ENCODE measurements around the gene CTNS. TPM values are rescaled to one million over a fixed set of nuclear protein-coding genes. Genes with fewer than 3 reads are reported as not detected.

The CTNS gene
- total RNA-seq, 2 experiments from 2014 or later = 3.3 to 4.9 TPM

- Histone ChIP-seq H3K27me3 (ENCODE audit: control insufficient read depth in 1 of 2, insufficient read depth in 2 of 2, low read length in 2 of 2) (no peaks in the 10 kb centered on the region), H3K27ac (ENCODE audit: low read depth in 1 of 2, low read length in 2 of 2) (no peak overlapping the region), H3K36me3 (ENCODE audit: insufficient read depth, low read length) (peaks cover 3% of the 10 kb centered on the region), H3K4me3 (ENCODE audit: low read length) (no peak overlapping the region), H3K4me1 (ENCODE audit: insufficient read depth, low read length) (peaks cover 3% of the 10 kb centered on the region), H3K9me3 (ENCODE audit: control insufficient read depth in 1 of 2, insufficient read depth in 1 of 2, low read length in 2 of 2) (no peaks in the 10 kb centered on the region)
- DNase-seq = no peak
- no peaks in the 10 kb centered on the region for H3K9me3 Mint-ChIP-seq
- no peaks in the 10 kb centered on the region for H3K4me1 Mint-ChIP-seq (ENCODE audit: low read depth)
- no peak overlapping the region for H3K27ac Mint-ChIP-seq
- TF ChIP-seq CTCF (IDR thresholded peaks at IDR 0.05) = no peak
- ATAC-seq (ENCODE audit: poor library complexity) = no peak
- peaks cover 3% of the 10 kb centered on the region for H3K36me3 Mint-ChIP-seq (ENCODE audit: low read depth)
- CTCF ChIA-PET = no interaction called here
- POLR2A ChIA-PET = no interaction called here
- intact Hi-C loops (cut with DNase I, micrococcal nuclease) = no loop called here
- no peak overlapping the region for H3K4me3 Mint-ChIP-seq
- H3K27me3 Mint-ChIP-seq = no peaks in the 10 kb centered on the region
These were observed 33.3 kb upstream of the CTNS start for GRCh38 chr17:3603119-3603869.

- TF ChIP-seq CTCF (IDR thresholded peaks at IDR 0.05) = no peak
These were observed 32.7 kb upstream of the CTNS start for GRCh38 chr17:3603870-3604259.

DNA sequence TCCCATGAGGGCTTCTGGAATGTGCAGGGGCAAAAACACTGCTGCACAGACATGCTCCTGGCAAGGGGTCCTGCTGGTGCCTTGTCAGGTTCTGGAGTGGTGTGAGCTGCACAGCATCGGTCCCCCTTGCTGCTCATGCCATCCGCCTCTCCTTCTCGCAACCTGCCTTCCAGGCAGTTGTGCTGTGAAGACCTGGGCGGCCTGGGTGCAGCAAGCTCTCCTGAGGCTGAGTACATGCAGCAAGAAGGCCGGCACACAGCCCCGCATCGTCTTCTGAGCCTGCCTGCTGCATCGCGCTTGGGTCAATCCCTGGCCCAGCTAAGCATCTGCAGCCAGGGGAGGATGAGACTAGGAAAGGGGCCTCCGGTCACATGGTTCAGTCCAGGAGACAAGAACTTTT lies 26.9 kb upstream of the CTNS start:
- no peak for ATAC-seq (ENCODE audit: poor library complexity)
- no peak for DNase-seq
- Histone ChIP-seq H3K36me3 (ENCODE audit: insufficient read depth, low read length) (peaks cover 27% of the 10 kb centered on the region), H3K9me3 (ENCODE audit: control insufficient read depth in 1 of 2, insufficient read depth in 1 of 2, low read length in 2 of 2) (no peaks in the 10 kb centered on the region), H3K4me3 (ENCODE audit: low read length) (no peak overlapping the region), H3K27ac (ENCODE audit: low read depth in 1 of 2, low read length in 2 of 2) (no peak overlapping the region), H3K4me1 (ENCODE audit: insufficient read depth, low read length) (no peaks in the 10 kb centered on the region), H3K27me3 (ENCODE audit: control insufficient read depth in 1 of 2, insufficient read depth in 2 of 2, low read length in 2 of 2) (no peaks in the 10 kb centered on the region)
- peaks cover 42% of the 10 kb centered on the region for H3K36me3 Mint-ChIP-seq (ENCODE audit: low read depth)
- ChIA-PET POLR2A (no interaction called here), CTCF (no interaction called here)
- H3K4me3 Mint-ChIP-seq = no peak overlapping the region
- TF ChIP-seq CTCF (IDR thresholded peaks at IDR 0.05) = no peak
- no peaks in the 10 kb centered on the region for H3K4me1 Mint-ChIP-seq (ENCODE audit: low read depth)
- intact Hi-C loops (cut with DNase I, micrococcal nuclease) = no loop called here
- no peak overlapping the region for H3K27ac Mint-ChIP-seq
- no peaks in the 10 kb centered on the region for H3K27me3 Mint-ChIP-seq
- H3K9me3 Mint-ChIP-seq = no peaks in the 10 kb centered on the region

More at GRCh38 chr17:3603870-3604259, 32.7 kb upstream of the CTNS start:
- peaks cover 3% of the 10 kb centered on the region for H3K4me1 ChIP-seq (ENCODE audit: insufficient read depth, low read length)
- peaks cover 3% of the 10 kb centered on the region for H3K36me3 ChIP-seq (ENCODE audit: insufficient read depth, low read length)
- no peaks in the 10 kb centered on the region for H3K27me3 ChIP-seq (ENCODE audit: control insufficient read depth in 1 of 2, insufficient read depth in 2 of 2, low read length in 2 of 2)
- H3K4me1 Mint-ChIP-seq (ENCODE audit: low read depth) = no peaks in the 10 kb centered on the region
- ChIA-PET POLR2A (no interaction called here), CTCF (no interaction called here)
- no peaks in the 10 kb centered on the region for H3K9me3 Mint-ChIP-seq
- H3K4me3 Mint-ChIP-seq = no peak overlapping the region
- DNase-seq (no peak), ATAC-seq (ENCODE audit: poor library complexity) (no peak)
- no peaks in the 10 kb centered on the region for H3K27me3 Mint-ChIP-seq
- H3K9me3 ChIP-seq (ENCODE audit: control insufficient read depth in 1 of 2, insufficient read depth in 1 of 2, low read length in 2 of 2) = no peaks in the 10 kb centered on the region
- no peak overlapping the region for H3K27ac ChIP-seq (ENCODE audit: low read depth in 1 of 2, low read length in 2 of 2)
- no peak overlapping the region for H3K27ac Mint-ChIP-seq
- no peak overlapping the region for H3K4me3 ChIP-seq (ENCODE audit: low read length)
- intact Hi-C loops (cut with DNase I, micrococcal nuclease) = no loop called here
- peaks cover 6% of the 10 kb centered on the region for H3K36me3 Mint-ChIP-seq (ENCODE audit: low read depth)
